Uterus (tissue), 2 donors: ENCODE results near the gene PIEZO2.

ENCODE experiments used
- CTCF ChIP-seq, 4 experiments: fragments of 200-600 bp in 2 of 4; fragments of 450-650 bp in 2 of 4; sonication (generic) in 2 of 4; IDR thresholded peaks; one replicate each; pipeline ENCODE4 v1.5.1; 2016 to 2019; ENCODE audit warnings: antibody characterized with exemption in 4 of 4, mild to moderate bottlenecking in 2 of 4, moderate library complexity in 1 of 4
- POLR2A ChIP-seq, 2 donors: fragments of 450-650 bp; IDR thresholded peaks; one replicate each; pipeline ENCODE4 v1.6.1; 2016; ENCODE audit warnings: antibody characterized with exemption in 2 of 2, mild to moderate bottlenecking in 1 of 2, moderate library complexity in 1 of 2

- TF ChIP-seq CTCF (IDR thresholded peaks at IDR 0.05) = no peak
- no peak for TF ChIP-seq POLR2A (IDR thresholded peaks at IDR 0.05)
Observed at GRCh38 chr18:10687161-10687925, 462.0 kb downstream of the PIEZO2 start.
